ENCODE results near the gene VWA8.
A peak's percentile ranks its signal among the peaks of the same experiment; 100 is the strongest.

The VWA8 gene

GRCh38 chr13:41969072-41969471, 8.2 kb upstream of the VWA8 start:
- H3K27me3 ChIP-seq (replicated peaks in 2 of 5; ENCODE audit: control insufficient read depth in 4 of 5, insufficient read depth in 5 of 5, low read length in 4 of 5), result no peaks in the 10 kb centered on the region
- H3K4me1 ChIP-seq (ENCODE audit: control extremely low read depth in 1 of 4, control insufficient read depth in 4 of 4, insufficient read depth in 4 of 4, low read length in 3 of 4), result peaks cover 0 to 17% (median 6%) of the 10 kb centered on the region in 4 experiments
- no peaks in the 10 kb centered on the region for H3K9me3 ChIP-seq (ENCODE audit: control extremely low read depth in 1 of 5, control insufficient read depth in 4 of 5, insufficient read depth in 2 of 5, low read depth in 1 of 5, low read length in 4 of 5)
- ChIA-PET POLR2A (interaction anchor here (0.7 kb wide), 1 partner anchor 90 kb away, joined by 3 read pairs; no protein-coding TSS in a partner anchor), CTCF (no interaction called here)
- H3K36me3 ChIP-seq (ENCODE audit: control insufficient read depth in 4 of 4, insufficient read depth in 4 of 4, low read length in 3 of 4), result no peaks in the 10 kb centered on the region
- no peak overlapping the region for H3K4me3 ChIP-seq (ENCODE audit: control insufficient read depth in 1 of 7, extremely low read depth in 1 of 7, insufficient read depth in 4 of 7, low read depth in 2 of 7, low read length in 6 of 7)
- 100% methylated on average over 4 of the region's 4 CpGs for WGBS (ENCODE audit: insufficient coverage)
- no peak for DNase-seq
- no peak overlapping the region for H3K27ac ChIP-seq (ENCODE audit: insufficient read depth in 1 of 2, low read depth in 1 of 2, low read length in 2 of 2, poor library complexity in 1 of 2, severe bottlenecking in 2 of 2)

DNA sequence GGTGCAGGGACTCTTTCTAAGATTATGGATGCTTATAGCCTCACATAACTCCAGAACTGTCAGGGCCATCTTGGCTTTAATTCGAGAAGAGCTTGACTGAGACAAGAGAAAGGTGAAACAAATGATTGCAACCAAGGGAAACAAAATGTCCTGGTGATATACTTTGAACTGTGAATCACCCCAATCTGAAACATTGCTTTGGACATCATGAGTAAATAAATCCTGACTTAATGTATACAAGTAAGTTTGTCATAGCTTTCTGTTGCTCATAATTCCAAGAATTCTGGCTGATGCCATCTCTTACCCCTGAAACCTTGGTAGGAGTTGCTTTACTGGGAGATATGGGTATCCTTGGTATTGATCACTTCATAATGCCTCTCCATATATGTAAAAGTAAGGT, 5.8 kb upstream of the VWA8 start:
- CTCF ChIA-PET, result no interaction called here
- WGBS (ENCODE audit: insufficient coverage), result no CpG with 5 or more reads among the region's 1 CpG
- H3K27me3 ChIP-seq (replicated peaks in 2 of 5; ENCODE audit: control insufficient read depth in 4 of 5, insufficient read depth in 5 of 5, low read length in 4 of 5), result no peaks in the 10 kb centered on the region
- no peak overlapping the region for H3K27ac ChIP-seq (ENCODE audit: insufficient read depth in 1 of 2, low read depth in 1 of 2, low read length in 2 of 2, poor library complexity in 1 of 2, severe bottlenecking in 2 of 2)
- no peak for DNase-seq
- no peaks in the 10 kb centered on the region for H3K36me3 ChIP-seq (ENCODE audit: control insufficient read depth in 4 of 4, insufficient read depth in 4 of 4, low read length in 3 of 4)
- no peak overlapping the region for H3K4me3 ChIP-seq (ENCODE audit: control insufficient read depth in 1 of 7, extremely low read depth in 1 of 7, insufficient read depth in 4 of 7, low read depth in 2 of 7, low read length in 6 of 7)
- peaks cover 0 to 13% (median 6%) of the 10 kb centered on the region in 4 experiments for H3K4me1 ChIP-seq (ENCODE audit: control extremely low read depth in 1 of 4, control insufficient read depth in 4 of 4, insufficient read depth in 4 of 4, low read length in 3 of 4)
- H3K9me3 ChIP-seq (ENCODE audit: control extremely low read depth in 1 of 5, control insufficient read depth in 4 of 5, insufficient read depth in 2 of 5, low read depth in 1 of 5, low read length in 4 of 5), result no peaks in the 10 kb centered on the region
- POLR2A ChIA-PET, result no interaction called here

- CTCF ChIA-PET, result interaction anchor here (0.6 kb wide), 1 partner anchor 295 kb away, joined by 3 read pairs; no protein-coding TSS in a partner anchor
- H3K9me3 ChIP-seq (ENCODE audit: control extremely low read depth in 1 of 5, control insufficient read depth in 4 of 5, insufficient read depth in 2 of 5, low read depth in 1 of 5, low read length in 4 of 5), result no peaks in the 10 kb centered on the region
- H3K4me3 ChIP-seq (ENCODE audit: control insufficient read depth in 1 of 7, extremely low read depth in 1 of 7, insufficient read depth in 4 of 7, low read depth in 2 of 7, low read length in 6 of 7), result no peak overlapping the region
- no peaks in the 10 kb centered on the region for H3K27me3 ChIP-seq (replicated peaks in 2 of 5; ENCODE audit: control insufficient read depth in 4 of 5, insufficient read depth in 5 of 5, low read length in 4 of 5)
- POLR2A ChIA-PET, result no interaction called here
- WGBS (ENCODE audit: insufficient coverage), result 100% methylated on average over 1 of the region's 1 CpG
- no peak overlapping the region for H3K27ac ChIP-seq (ENCODE audit: insufficient read depth in 1 of 2, low read depth in 1 of 2, low read length in 2 of 2, poor library complexity in 1 of 2, severe bottlenecking in 2 of 2)
- peaks cover 7 to 16% (median 10%) of the 10 kb centered on the region in 4 experiments for H3K4me1 ChIP-seq (ENCODE audit: control extremely low read depth in 1 of 4, control insufficient read depth in 4 of 4, insufficient read depth in 4 of 4, low read length in 3 of 4)
- H3K36me3 ChIP-seq (ENCODE audit: control insufficient read depth in 4 of 4, insufficient read depth in 4 of 4, low read length in 3 of 4), result no peaks in the 10 kb centered on the region
- no peak for DNase-seq
These were observed 2.1 kb upstream of the VWA8 start for GRCh38 chr13:41962994-41963393.

DNA sequence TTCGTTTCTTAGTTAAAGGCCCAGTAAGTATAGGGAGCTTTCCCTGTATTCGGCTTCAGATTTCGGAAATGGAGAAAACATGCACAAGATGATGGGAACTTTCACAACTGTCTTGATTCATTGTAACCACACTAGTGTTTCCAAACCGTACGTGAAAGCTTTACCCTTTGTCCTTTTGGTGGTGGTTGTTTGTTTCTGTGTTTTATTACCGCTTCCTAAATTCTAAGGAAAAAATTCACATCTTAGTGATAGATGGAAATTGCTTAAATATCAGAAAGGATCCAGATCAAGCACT, 504 bp upstream of the VWA8 start:
- ChIA-PET POLR2A (interaction anchor here (1.2 kb wide), 1 partner anchor 10 kb away, joined by 3 read pairs; no protein-coding TSS in a partner anchor), CTCF (interaction anchor here (1.8 kb wide), 1 partner anchor 25 kb away, joined by 4 read pairs; no protein-coding TSS in a partner anchor)
- Histone ChIP-seq H3K9me3 (ENCODE audit: control extremely low read depth in 1 of 5, control insufficient read depth in 4 of 5, insufficient read depth in 2 of 5, low read depth in 1 of 5, low read length in 4 of 5) (no peaks in the 10 kb centered on the region), H3K36me3 (ENCODE audit: control insufficient read depth in 4 of 4, insufficient read depth in 4 of 4, low read length in 3 of 4) (no peaks in the 10 kb centered on the region), H3K4me1 (ENCODE audit: control extremely low read depth in 1 of 4, control insufficient read depth in 4 of 4, insufficient read depth in 4 of 4, low read length in 3 of 4) (peaks cover 7 to 16% (median 10%) of the 10 kb centered on the region in 4 experiments), H3K4me3 (ENCODE audit: control insufficient read depth in 1 of 7, extremely low read depth in 1 of 7, insufficient read depth in 4 of 7, low read depth in 2 of 7, low read length in 6 of 7) (peak overlapping the region; percentile 70 to 87 (median 78)), H3K27me3 (replicated peaks in 2 of 5; ENCODE audit: control insufficient read depth in 4 of 5, insufficient read depth in 5 of 5, low read length in 4 of 5) (no peaks in the 10 kb centered on the region), H3K27ac (ENCODE audit: insufficient read depth in 1 of 2, low read depth in 1 of 2, low read length in 2 of 2, poor library complexity in 1 of 2, severe bottlenecking in 2 of 2) (peak overlapping the region in 1 of 2 experiments; percentile 66)
- 46% methylated on average over 2 of the region's 6 CpGs for WGBS (ENCODE audit: insufficient coverage)
- no peak for DNase-seq

DNA sequence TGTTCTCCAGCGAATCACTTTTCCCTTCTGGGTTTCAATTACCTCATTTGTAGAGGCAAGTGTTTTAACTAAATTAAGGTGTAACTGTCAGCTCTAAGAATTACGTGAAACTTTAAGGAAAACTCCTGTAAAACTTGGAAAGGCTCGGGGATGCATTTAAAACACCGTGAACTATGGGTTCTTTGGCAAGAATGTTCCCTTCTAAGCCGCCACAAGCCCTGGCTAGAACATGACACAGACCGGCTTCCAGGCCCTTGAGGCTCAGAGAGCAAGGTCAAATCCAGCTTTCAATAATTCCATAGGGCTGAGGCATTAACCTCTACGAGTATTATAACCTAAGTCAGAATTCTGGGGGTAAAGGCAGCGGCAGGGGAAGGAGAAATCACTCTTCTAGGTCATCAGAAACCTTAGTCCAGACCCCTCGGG, 685 bp downstream of the VWA8 start:
- peak overlapping the region; percentile 70 to 87 (median 78) for H3K4me3 ChIP-seq (ENCODE audit: control insufficient read depth in 1 of 7, extremely low read depth in 1 of 7, insufficient read depth in 4 of 7, low read depth in 2 of 7, low read length in 6 of 7)
- peaks cover 7 to 16% (median 10%) of the 10 kb centered on the region in 4 experiments for H3K4me1 ChIP-seq (ENCODE audit: control extremely low read depth in 1 of 4, control insufficient read depth in 4 of 4, insufficient read depth in 4 of 4, low read length in 3 of 4)
- CTCF ChIA-PET, result interaction anchor here (0.9 kb wide), 1 partner anchor 9 kb away, joined by 3 read pairs; no protein-coding TSS in a partner anchor
- H3K36me3 ChIP-seq (ENCODE audit: control insufficient read depth in 4 of 4, insufficient read depth in 4 of 4, low read length in 3 of 4), result no peaks in the 10 kb centered on the region
- POLR2A ChIA-PET, result interaction anchor here (1.2 kb wide), 1 partner anchor 11 kb away, joined by 3 read pairs; no protein-coding TSS in a partner anchor
- WGBS (ENCODE audit: insufficient coverage), result 39% methylated on average over 7 of the region's 9 CpGs
- H3K27ac ChIP-seq (ENCODE audit: insufficient read depth in 1 of 2, low read depth in 1 of 2, low read length in 2 of 2, poor library complexity in 1 of 2, severe bottlenecking in 2 of 2), result peak overlapping the region in 1 of 2 experiments; percentile 66
- H3K27me3 ChIP-seq (replicated peaks in 2 of 5; ENCODE audit: control insufficient read depth in 4 of 5, insufficient read depth in 5 of 5, low read length in 4 of 5), result no peaks in the 10 kb centered on the region
- no peak for DNase-seq
- no peaks in the 10 kb centered on the region for H3K9me3 ChIP-seq (ENCODE audit: control extremely low read depth in 1 of 5, control insufficient read depth in 4 of 5, insufficient read depth in 2 of 5, low read depth in 1 of 5, low read length in 4 of 5)

GRCh38 chr13:41956272-41956671, 4.6 kb downstream of the VWA8 start:
- POLR2A ChIA-PET, result no interaction called here
- DNase-seq, result no peak
- Histone ChIP-seq H3K4me1 (ENCODE audit: control extremely low read depth in 1 of 4, control insufficient read depth in 4 of 4, insufficient read depth in 4 of 4, low read length in 3 of 4) (peaks cover 5 to 14% (median 9%) of the 10 kb centered on the region in 4 experiments), H3K27me3 (replicated peaks in 2 of 5; ENCODE audit: control insufficient read depth in 4 of 5, insufficient read depth in 5 of 5, low read length in 4 of 5) (no peaks in the 10 kb centered on the region), H3K36me3 (ENCODE audit: control insufficient read depth in 4 of 4, insufficient read depth in 4 of 4, low read length in 3 of 4) (no peaks in the 10 kb centered on the region), H3K4me3 (ENCODE audit: control insufficient read depth in 1 of 7, extremely low read depth in 1 of 7, insufficient read depth in 4 of 7, low read depth in 2 of 7, low read length in 6 of 7) (no peak overlapping the region), H3K9me3 (ENCODE audit: control extremely low read depth in 1 of 5, control insufficient read depth in 4 of 5, insufficient read depth in 2 of 5, low read depth in 1 of 5, low read length in 4 of 5) (no peaks in the 10 kb centered on the region), H3K27ac (ENCODE audit: insufficient read depth in 1 of 2, low read depth in 1 of 2, low read length in 2 of 2, poor library complexity in 1 of 2, severe bottlenecking in 2 of 2) (no peak overlapping the region)
- CTCF ChIA-PET, result interaction anchor here (1.0 kb wide), 1 partner anchor 10 kb away, joined by 4 read pairs; no protein-coding TSS in a partner anchor

DNA sequence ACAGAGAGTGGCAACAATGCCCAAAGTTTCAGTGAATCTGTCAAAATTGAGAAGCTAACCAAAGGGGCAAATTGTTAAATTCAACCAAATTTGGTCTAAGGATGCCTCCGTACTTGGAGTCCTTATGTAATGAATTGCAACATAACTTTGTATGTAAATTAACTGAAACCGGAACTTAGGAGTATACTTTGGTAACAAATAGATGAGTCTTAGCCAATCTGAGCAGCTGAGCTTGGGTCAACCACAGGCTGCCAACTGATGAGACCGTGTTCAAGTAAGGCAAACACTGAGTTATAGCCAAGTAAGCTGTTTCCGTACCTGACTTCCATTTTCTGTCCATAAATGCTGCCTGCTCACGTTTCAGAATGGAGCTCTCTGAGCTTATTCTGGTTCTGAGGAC, 5.3 kb downstream of the VWA8 start:
- ChIA-PET CTCF (interaction anchor here (1.0 kb wide), 1 partner anchor 9 kb away, joined by 4 read pairs; no protein-coding TSS in a partner anchor), POLR2A (interaction anchor here (0.6 kb wide), 1 partner anchor 33 kb away, joined by 3 read pairs; no protein-coding TSS in a partner anchor)
- 98% methylated on average over 5 of the region's 5 CpGs for WGBS (ENCODE audit: insufficient coverage)

More for the DNA sequence above, 5.3 kb downstream of the VWA8 start:
- Histone ChIP-seq H3K4me1 (ENCODE audit: control extremely low read depth in 1 of 4, control insufficient read depth in 4 of 4, insufficient read depth in 4 of 4, low read length in 3 of 4) (peaks cover 4 to 10% (median 8%) of the 10 kb centered on the region in 4 experiments), H3K27me3 (replicated peaks in 2 of 5; ENCODE audit: control insufficient read depth in 4 of 5, insufficient read depth in 5 of 5, low read length in 4 of 5) (no peaks in the 10 kb centered on the region), H3K27ac (ENCODE audit: insufficient read depth in 1 of 2, low read depth in 1 of 2, low read length in 2 of 2, poor library complexity in 1 of 2, severe bottlenecking in 2 of 2) (no peak overlapping the region), H3K9me3 (ENCODE audit: control extremely low read depth in 1 of 5, control insufficient read depth in 4 of 5, insufficient read depth in 2 of 5, low read depth in 1 of 5, low read length in 4 of 5) (no peaks in the 10 kb centered on the region), H3K36me3 (ENCODE audit: control insufficient read depth in 4 of 4, insufficient read depth in 4 of 4, low read length in 3 of 4) (no peaks in the 10 kb centered on the region), H3K4me3 (ENCODE audit: control insufficient read depth in 1 of 7, extremely low read depth in 1 of 7, insufficient read depth in 4 of 7, low read depth in 2 of 7, low read length in 6 of 7) (no peak overlapping the region)
- DNase-seq, result no peak

Measured in common myeloid progenitor, CD34-positive (primary cell).